OCI-LY1 (cell line): ENCODE data around the gene PRPF18.

Experiments
- H2AFZ ChIP-seq: fragments of 200-600 bp; sonication (generic), shearing (Covaris generic); 2 replicates; pipeline ENCODE4 v1.6.0; 2014; ENCODE audit warnings: antibody characterized with exemption, mild to moderate bottlenecking, low read length
- H3F3A ChIP-seq: fragments of 200-600 bp; sonication (generic), shearing (Covaris generic); 2 replicates; pipeline ENCODE4 v1.6.0; 2014; ENCODE audit warnings: mild to moderate bottlenecking, antibody characterized with exemption, low read length, moderate library complexity; ENCODE audit not compliant: insufficient read depth
- H3K27ac ChIP-seq: fragments of 200-600 bp; sonication (generic); 2 replicates; pipeline ENCODE4 v1.5.1; 2014; ENCODE audit warnings: low read length, mixed run types, mild to moderate bottlenecking, low read depth; ENCODE audit not compliant: poor library complexity, severe bottlenecking
- H3K27me3 ChIP-seq: fragments of 200-600 bp; sonication (generic); 2 replicates; pipeline ENCODE4 v1.6.0; 2014; ENCODE audit warnings: antibody characterized with exemption, mild to moderate bottlenecking, low read length, moderate library complexity; ENCODE audit not compliant: insufficient read depth
- H3K36me3 ChIP-seq: fragments of 200-600 bp; sonication (generic); 2 replicates; pipeline ENCODE4 v1.6.1; 2014; ENCODE audit warnings: mild to moderate bottlenecking, antibody characterized with exemption, low read length, moderate library complexity, mixed read lengths; ENCODE audit not compliant: insufficient read depth
- H3K4me1 ChIP-seq: fragments of 200-600 bp; sonication (generic); 2 replicates; pipeline ENCODE4 v1.5.1; 2014; ENCODE audit warnings: mild to moderate bottlenecking, low read length, moderate library complexity; ENCODE audit not compliant: insufficient read depth, severe bottlenecking
- H3K4me2 ChIP-seq: fragments of 200-600 bp; sonication (generic), shearing (Covaris generic); 2 replicates; pipeline ENCODE4 v1.6.1; 2014; ENCODE audit warnings: low read length
- H3K4me3 ChIP-seq: fragments of 200-600 bp; sonication (generic); 2 replicates; pipeline ENCODE4 v1.5.1; 2014; ENCODE audit warnings: low read length, low read depth, mild to moderate bottlenecking, mixed read lengths; ENCODE audit not compliant: poor library complexity, severe bottlenecking
- H3K79me2 ChIP-seq: fragments of 200-600 bp; shearing (Covaris generic); 2 replicates; pipeline ENCODE4 v1.6.1; 2016; ENCODE audit warnings: mixed run types, low read length, mixed read lengths; ENCODE audit not compliant: insufficient read depth
- H3K9ac ChIP-seq: fragments of 200-600 bp; sonication (generic), shearing (Covaris generic); 2 replicates; pipeline ENCODE4 v1.6.1; 2014; ENCODE audit warnings: mild to moderate bottlenecking, low read length, mixed read lengths
- H3K9me2 ChIP-seq: fragments of 200-600 bp; sonication (generic), shearing (Covaris generic); 2 replicates; pipeline ENCODE4 v1.6.1; 2014; ENCODE audit warnings: low read depth, mild to moderate bottlenecking, low read length, mixed read lengths
- H3K9me3 ChIP-seq: fragments of 200-600 bp; shearing (Covaris generic); 2 replicates; pipeline ENCODE4 v1.6.1; 2014; ENCODE audit warnings: low read length, mixed read lengths
- H4K20me1 ChIP-seq: fragments of 200-600 bp; sonication (generic), shearing (Covaris generic); 2 replicates; pipeline ENCODE4 v1.6.0; 2016; ENCODE audit warnings: mild to moderate bottlenecking, low read length; ENCODE audit not compliant: insufficient read depth
- CTCF ChIP-seq: fragments of 200-600 bp; sonication (generic), shearing (Covaris generic); IDR thresholded peaks from 2 replicates; pipeline ENCODE4 v1.5.1; 2017; ENCODE audit warnings: mild to moderate bottlenecking, antibody characterized with exemption, low read length, moderate library complexity, mixed read lengths
- EZH2 ChIP-seq: fragments of 200-600 bp; sonication (generic), shearing (Covaris generic); IDR thresholded peaks from 2 replicates; pipeline ENCODE4 v1.8.0; 2017; ENCODE audit warnings: borderline replicate concordance, mixed run types, mild to moderate bottlenecking, antibody characterized with exemption, low read length, moderate library complexity, mixed read lengths

Gene PRPF18

GRCh38 chr10:13590886-13591285, 4.1 kb downstream of the PRPF18 start:
- Histone ChIP-seq H3K27me3 (no peaks in the 10 kb centered on the region), H4K20me1 (no peaks in the 10 kb centered on the region), H3K9me3 (no peaks in the 10 kb centered on the region), H3K79me2 (peaks cover 6% of the 10 kb centered on the region; the same call in 1 of the 2 replicates), H3K9me2 (no peaks in the 10 kb centered on the region), H3K4me1 (peaks cover 11% of the 10 kb centered on the region), H3K4me2 (no peak overlapping the region), H3K9ac (no peak overlapping the region), H2AFZ (no peak overlapping the region), H3K27ac (no peak overlapping the region), H3F3A (no peaks in the 10 kb centered on the region), H3K36me3 (peaks cover 13% of the 10 kb centered on the region; the same call in 1 of the 2 replicates), H3K4me3 (no peak overlapping the region)
- TF ChIP-seq CTCF (no peak), EZH2 (no peak)

GRCh38 chr10:13592306-13592705, 5.5 kb downstream of the PRPF18 start:
- H3K9me3 ChIP-seq: no peaks in the 10 kb centered on the region
- H3K36me3 ChIP-seq: peaks cover 13% of the 10 kb centered on the region; the same call in 1 of the 2 replicates
- no peak overlapping the region for H3K9ac ChIP-seq
- H3K79me2 ChIP-seq: peaks cover 6% of the 10 kb centered on the region; the same call in 1 of the 2 replicates
- H3K9me2 ChIP-seq: no peaks in the 10 kb centered on the region
- H2AFZ ChIP-seq: no peak overlapping the region
- no peaks in the 10 kb centered on the region for H3K27me3 ChIP-seq
- H3K27ac ChIP-seq: no peak overlapping the region
- TF ChIP-seq EZH2: no peak
- no peaks in the 10 kb centered on the region for H4K20me1 ChIP-seq
- no peaks in the 10 kb centered on the region for H3F3A ChIP-seq
- no peak overlapping the region for H3K4me3 ChIP-seq
- no peak overlapping the region for H3K4me2 ChIP-seq
- peaks cover 7% of the 10 kb centered on the region for H3K4me1 ChIP-seq

- no peak overlapping the region for H3K9ac ChIP-seq
- no peaks in the 10 kb centered on the region for H3K9me3 ChIP-seq
- H3K36me3 ChIP-seq: peaks cover 17% of the 10 kb centered on the region; the same call in 1 of the 2 replicates
- H3K4me1 ChIP-seq: no peaks in the 10 kb centered on the region
- H3K9me2 ChIP-seq: no peaks in the 10 kb centered on the region
- H3K4me2 ChIP-seq: no peak overlapping the region
- H4K20me1 ChIP-seq: no peaks in the 10 kb centered on the region
- H3K27ac ChIP-seq: no peak overlapping the region
- no peaks in the 10 kb centered on the region for H3K27me3 ChIP-seq
- H2AFZ ChIP-seq: no peak overlapping the region
- TF ChIP-seq EZH2 (no peak), CTCF (no peak)
- H3F3A ChIP-seq: no peaks in the 10 kb centered on the region
- H3K79me2 ChIP-seq: peaks cover 6% of the 10 kb centered on the region; the same call in 1 of the 2 replicates
- no peak overlapping the region for H3K4me3 ChIP-seq
Measured at GRCh38 chr10:13593535-13593934, 6.8 kb downstream of the PRPF18 start.

GRCh38 chr10:13594641-13595040, 7.9 kb downstream of the PRPF18 start:
- Histone ChIP-seq H3F3A (no peaks in the 10 kb centered on the region), H3K9me3 (no peaks in the 10 kb centered on the region), H2AFZ (no peak overlapping the region), H3K4me2 (no peak overlapping the region), H4K20me1 (no peaks in the 10 kb centered on the region), H3K27me3 (no peaks in the 10 kb centered on the region), H3K4me3 (no peak overlapping the region), H3K9ac (no peak overlapping the region), H3K9me2 (no peaks in the 10 kb centered on the region), H3K36me3 (peaks cover 17% of the 10 kb centered on the region; the same call in 1 of the 2 replicates), H3K4me1 (no peaks in the 10 kb centered on the region), H3K27ac (no peak overlapping the region), H3K79me2 (peaks cover 6% of the 10 kb centered on the region; the same call in 1 of the 2 replicates)
- TF ChIP-seq CTCF (no peak), EZH2 (no peak)
